ENCODE results near the gene TMED1.
"Not testable (repeated sequence)": the region's sequence is repeated elsewhere in the genome, so short reads cannot be mapped to it uniquely, and the experiment has no call there.

TMED1 gene

GRCh38 chr19:10861103-10861651 lies 25.2 kb upstream of the TMED1 start:
- peak; percentile 50 for DNase-seq

DNA sequence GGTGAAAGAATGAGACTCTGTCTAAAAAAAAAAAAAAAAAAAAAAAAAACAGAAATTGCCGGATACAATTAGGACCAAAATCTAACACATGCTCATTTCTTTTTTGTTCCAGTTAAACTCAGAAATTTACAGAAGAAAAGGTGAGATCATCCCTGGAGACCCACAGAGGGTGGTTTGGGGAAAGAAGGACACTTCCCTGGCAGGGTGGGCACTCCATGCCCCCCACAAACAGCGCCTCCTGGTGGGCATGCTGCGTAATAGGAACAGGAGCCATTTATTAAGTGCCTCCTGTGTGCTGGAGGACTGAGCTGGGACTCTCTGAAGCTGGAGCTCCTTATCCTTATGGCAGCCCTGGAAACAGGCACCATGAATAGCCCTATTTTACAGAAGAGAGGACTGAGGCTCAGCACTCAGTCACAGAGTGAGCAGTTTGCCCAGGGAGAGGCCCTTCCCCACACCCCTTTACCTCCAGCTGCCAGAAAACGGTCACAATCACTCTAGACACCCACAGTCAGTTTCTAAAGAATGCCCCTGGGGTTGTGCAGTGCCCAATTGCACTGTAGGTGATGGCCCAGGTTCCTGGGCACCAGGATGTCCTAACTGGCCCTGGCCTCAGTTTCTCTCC lies 22.3 kb upstream of the TMED1 start:
- peak; percentile 31 for DNase-seq

DNA sequence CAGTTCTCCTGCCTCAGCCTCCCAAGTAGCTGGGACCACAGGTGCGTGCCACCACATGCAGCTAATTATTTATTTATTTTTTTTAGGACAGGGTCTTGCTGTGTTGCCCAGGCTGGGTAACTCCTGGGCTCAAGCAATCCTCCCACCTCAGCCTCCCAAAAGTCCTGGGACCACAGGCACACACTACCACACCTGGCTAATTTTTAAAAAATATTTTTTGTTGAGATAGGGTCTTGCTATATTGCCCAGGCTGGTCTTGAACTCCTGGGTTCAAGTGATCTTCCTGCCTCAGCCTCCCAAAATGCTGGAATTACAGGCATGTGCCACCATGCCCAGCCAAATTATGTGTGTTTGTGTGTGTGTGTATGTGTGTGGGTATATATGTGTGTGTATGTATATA lies 20.9 kb upstream of the TMED1 start:
- not testable (repeated sequence) for DNase-seq

GRCh38 chr19:10855879-10856522 lies 20.0 kb upstream of the TMED1 start:
- peak; percentile 24 for DNase-seq

- DNase-seq, result no peak
Measured at GRCh38 chr19:10854350-10855089, 18.5 kb upstream of the TMED1 start.

DNA sequence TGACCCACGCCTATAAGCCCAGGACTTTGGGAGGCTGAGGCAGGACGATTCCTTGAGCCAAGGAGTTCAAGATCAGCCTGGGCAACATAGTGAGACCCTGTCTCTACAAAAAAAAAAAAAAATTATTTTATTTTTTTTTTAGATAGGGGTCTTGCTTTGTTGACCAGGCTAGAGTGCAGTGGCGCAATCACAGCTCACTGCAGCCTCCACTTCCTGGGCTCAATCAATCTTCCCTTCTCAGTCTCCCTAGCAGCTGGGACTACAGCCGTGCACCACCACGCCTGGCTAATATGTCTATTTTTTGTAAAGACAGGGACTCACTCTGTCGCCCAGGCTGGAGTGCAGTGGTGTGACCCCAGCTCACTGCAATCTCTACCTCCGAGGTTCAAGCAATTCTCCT lies 16.9 kb upstream of the TMED1 start:
- no peak for DNase-seq

- DNase-seq, result no peak
Measured at GRCh38 chr19:10852098-10852800, 16.2 kb upstream of the TMED1 start.

GRCh38 chr19:10850631-10851030 lies 14.6 kb upstream of the TMED1 start:
- no peak for DNase-seq

GRCh38 chr19:10848230-10848856 lies 12.3 kb upstream of the TMED1 start, which contains the start of gene C19orf38:
Gene C19orf38, plus strand, starts transcription at chr19:10848415. Its CDS starts 94 bp downstream, at chr19:10848509.
- no peak for DNase-seq

DNA sequence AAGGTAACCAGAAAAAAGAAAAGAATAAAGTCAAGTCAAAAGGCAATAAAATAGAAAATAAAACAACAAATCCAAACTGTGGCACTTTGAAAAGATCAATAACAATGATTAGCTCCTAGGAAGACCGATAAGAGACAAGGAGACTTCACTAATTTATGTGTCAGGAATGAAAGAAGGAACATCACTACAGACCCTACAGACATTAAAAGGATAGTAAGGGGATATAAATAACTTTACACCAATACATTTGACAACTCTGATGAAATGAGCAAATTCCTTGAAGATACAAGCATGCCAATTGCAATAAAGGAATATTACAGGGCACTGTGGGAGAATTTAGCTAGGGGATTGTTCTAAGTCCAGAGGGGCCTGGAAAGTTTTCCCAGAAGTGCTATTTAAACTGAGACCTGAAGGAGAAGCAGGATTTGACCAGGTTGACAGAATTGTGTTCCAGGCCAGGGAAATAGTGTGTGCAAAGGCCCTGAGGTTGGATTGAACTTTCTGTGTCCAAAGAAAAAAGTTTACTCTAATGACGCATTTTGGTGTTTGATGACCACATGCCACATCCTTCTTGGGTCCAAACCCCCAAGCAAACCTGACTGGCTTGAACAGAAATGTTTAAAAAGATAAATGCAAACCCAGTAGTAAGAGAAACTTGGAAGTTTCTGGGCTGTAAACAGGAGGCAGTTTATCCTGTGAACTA lies 10.6 kb upstream of the TMED1 start:
- DNase-seq, result no peak

DNA sequence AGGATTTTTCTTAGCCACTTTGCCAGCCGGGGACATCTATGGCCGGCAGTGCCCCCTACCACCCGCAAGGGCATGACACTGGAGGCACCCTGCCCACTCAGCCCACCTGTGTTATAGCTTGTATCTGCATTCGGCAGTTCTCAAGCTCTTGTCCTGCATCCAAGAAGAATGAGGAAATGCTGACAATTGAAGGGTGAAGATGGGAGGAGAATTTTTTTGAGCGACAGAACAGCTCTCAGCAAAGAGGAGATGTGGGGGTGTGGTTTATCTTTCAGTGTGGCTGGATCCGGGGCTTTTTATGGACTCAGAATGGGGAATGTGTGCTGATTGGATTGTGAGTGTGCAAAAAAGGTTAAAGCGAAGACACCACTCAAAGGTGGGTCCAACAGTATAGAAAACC lies 6.8 kb upstream of the TMED1 start:
- DNase-seq, result no peak

DNA sequence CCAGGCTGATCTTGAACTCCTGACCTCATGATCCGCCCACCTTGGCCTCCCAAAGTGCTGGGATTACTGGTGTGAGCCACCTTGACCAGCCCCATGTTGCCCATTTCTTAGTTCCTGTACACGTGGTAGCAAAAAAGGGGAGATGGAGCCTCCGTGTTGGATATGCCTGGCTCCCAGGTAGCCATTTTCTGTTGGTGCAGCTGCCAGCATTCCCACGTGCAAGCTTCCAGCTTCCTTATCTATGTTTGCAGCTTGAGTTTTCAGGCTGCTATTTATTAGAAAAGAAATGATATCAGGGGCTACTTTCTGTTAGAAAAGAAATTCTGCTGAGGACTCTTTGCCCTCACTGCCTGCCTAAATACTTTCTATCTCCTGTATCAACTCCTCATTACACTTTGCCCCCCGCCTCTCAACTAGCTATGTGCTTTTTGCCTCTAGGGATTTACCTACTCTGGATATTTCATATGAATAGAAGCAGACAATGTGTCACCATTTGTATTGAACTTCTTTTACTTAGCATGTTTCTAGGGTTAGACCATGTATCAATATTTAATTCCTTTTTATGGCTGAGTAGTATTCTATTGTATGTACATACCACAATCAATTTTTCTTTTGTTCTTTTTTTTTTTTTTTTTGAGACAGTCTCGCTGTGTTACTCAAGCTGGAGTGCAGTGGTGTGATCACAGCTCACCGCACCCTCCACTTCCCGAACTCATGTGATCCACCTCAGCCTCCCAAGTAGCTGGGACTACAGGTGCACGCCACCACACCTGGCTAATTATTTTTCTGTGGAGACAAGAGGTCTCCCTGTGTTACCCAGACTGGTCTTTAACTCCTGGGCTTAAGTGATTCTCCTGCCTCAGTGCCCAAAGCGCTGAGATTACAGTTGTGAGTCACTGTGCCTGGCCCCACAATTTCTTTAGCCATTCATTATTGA lies 3.4 kb upstream of the TMED1 start:
- no peak for DNase-seq

GRCh38 chr19:10838377-10838776 lies 2.4 kb upstream of the TMED1 start:
- DNase-seq, result no peak

DNA sequence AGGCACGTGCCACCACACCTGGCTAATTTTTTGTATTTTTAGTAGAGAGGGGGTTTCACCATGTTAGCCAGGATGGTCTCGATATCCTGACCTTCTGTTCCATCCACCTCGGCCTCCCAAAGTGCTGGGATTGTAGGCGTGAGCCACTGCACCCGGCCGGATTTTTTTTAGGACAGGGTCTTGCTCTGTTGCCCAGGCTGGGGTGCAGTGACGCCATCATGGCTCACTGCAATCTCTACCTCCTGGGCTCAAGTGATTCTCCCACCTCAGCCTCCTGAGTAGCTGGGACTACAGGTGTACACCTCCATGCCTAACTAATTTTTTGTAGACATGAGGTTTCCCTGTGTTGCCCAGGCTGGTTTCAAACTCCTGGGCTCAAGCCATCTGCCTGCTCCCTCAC lies 1.6 kb upstream of the TMED1 start:
- DNase-seq, result not testable (repeated sequence)

GRCh38 chr19:10836479-10837330 lies 693 bp upstream of the TMED1 start:
- DNase-seq, result peak; percentile 81

DNA sequence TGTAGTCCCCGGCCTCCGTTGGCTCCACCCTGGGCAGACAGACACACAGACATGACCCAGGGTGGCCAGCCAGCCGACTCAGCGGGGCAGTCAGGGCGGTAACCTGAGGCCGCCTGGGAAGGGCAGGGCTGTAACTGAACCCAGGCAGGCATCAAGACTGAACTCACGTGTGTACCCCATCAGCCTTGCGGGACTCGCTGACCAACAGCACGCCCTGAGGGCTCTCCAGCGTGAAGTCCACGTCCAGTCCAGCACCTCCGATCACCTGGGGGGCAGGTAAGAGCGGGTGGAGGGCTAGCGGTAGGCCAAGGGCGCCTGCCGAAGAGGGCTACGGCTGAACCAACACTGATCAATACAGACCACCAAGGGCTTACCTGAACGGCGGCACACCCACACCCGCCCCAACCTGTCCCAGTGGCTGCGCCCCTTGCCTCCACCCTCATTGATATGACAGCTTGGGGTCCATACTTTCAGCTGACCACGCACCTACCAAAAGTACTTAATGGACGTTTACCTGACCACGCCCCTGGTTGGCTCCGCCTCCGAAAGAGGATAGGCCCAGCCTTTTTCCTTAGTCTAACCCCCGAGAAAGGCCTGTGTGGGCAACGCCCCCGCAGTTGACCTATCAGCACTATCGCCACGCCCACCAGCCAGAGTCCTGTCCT lies 791 bp downstream of the TMED1 start:
- no peak for DNase-seq

GRCh38 chr19:10832939-10833296 lies 3.1 kb downstream of the TMED1 start:
- no peak for DNase-seq

GRCh38 chr19:10831987-10832938 lies 3.7 kb downstream of the TMED1 start:
- no peak for DNase-seq
